Measurements from ENCODE around the gene ZNF285.
"Not testable (repeated sequence)": the region's sequence is repeated elsewhere in the genome, so short reads cannot be mapped to it uniquely, and the experiment has no call there.

The ZNF285 gene

GRCh38 chr19:44401139-44402115 lies at the start of gene ZNF285:
Gene ZNF285 (minus strand): TSS chr19:44401608. CDS start chr19:44397213, 4,395 bp downstream.
- peak; percentile 89 for DNase-seq
- Mint-ChIP-seq H3K4me1 (peaks cover 12% of the 10 kb centered on the region), H3K27ac (peak within 1 kb of the TSS; percentile 17), H3K9me3 (peaks cover 49% of the 10 kb centered on the region), H3K4me3 (peak within 1 kb of the TSS; percentile 83), H3K27me3 (no peaks in the 10 kb centered on the region), H3K36me3 (peaks cover 20% of the 10 kb centered on the region)
- CTCF ChIA-PET, result no interaction called here

- CTCF ChIA-PET, result no interaction called here
- Mint-ChIP-seq H3K9me3 (peaks cover 72% of the 10 kb centered on the region), H3K36me3 (peaks cover 12% of the 10 kb centered on the region), H3K4me1 (peaks cover 12% of the 10 kb centered on the region), H3K27ac (peak within 1 kb of the TSS; percentile 86), H3K4me3 (peak within 1 kb of the TSS; percentile 81), H3K27me3 (peaks cover 4% of the 10 kb centered on the region)
- peak; percentile 87 for DNase-seq
These were observed 46.7 kb upstream of the ZNF285 start, which contains the start of gene ZNF229 for GRCh38 chr19:44447916-44448674. Gene ZNF229 (minus strand): TSS chr19:44448472. CDS start chr19:44442847, 5,625 bp downstream.

GRCh38 chr19:44438441-44438840 lies 37.0 kb upstream of the ZNF285 start:
- Mint-ChIP-seq H3K36me3 (peaks cover 1% of the 10 kb centered on the region), H3K4me1 (no peaks in the 10 kb centered on the region), H3K4me3 (no peak overlapping the region), H3K9me3 (peaks cover 61% of the 10 kb centered on the region), H3K27ac (no peak overlapping the region), H3K27me3 (no peaks in the 10 kb centered on the region)
- DNase-seq, result no peak
- CTCF ChIA-PET, result no interaction called here

DNA sequence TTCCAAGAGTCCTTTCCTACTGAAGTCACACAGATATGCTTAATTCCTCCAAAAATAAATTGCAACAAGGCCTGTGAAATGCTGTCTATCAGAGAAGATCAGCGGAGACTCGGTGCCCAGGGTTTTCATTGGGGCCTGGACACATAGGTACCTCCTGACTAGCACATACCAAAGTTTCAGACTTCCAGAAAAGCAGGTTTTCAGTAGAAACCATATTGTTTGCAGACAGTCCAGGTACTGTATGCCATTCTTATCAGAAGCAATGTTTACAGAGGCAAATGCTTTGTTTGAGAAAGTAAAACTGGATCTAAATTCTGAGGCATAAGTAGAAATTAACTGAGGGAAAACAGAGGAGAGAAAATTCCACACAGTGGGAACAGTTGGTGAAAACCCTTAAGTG lies 34.0 kb upstream of the ZNF285 start:
- H3K9me3 Mint-ChIP-seq, result peaks cover 66% of the 10 kb centered on the region
- H3K4me1 Mint-ChIP-seq, result no peaks in the 10 kb centered on the region
- DNase-seq, result no peak
- H3K4me3 Mint-ChIP-seq, result no peak overlapping the region
- no peaks in the 10 kb centered on the region for H3K27me3 Mint-ChIP-seq
- no peak overlapping the region for H3K27ac Mint-ChIP-seq
- CTCF ChIA-PET, result no interaction called here
- peaks cover 1% of the 10 kb centered on the region for H3K36me3 Mint-ChIP-seq

- Mint-ChIP-seq H3K27ac (no peak overlapping the region), H3K36me3 (peaks cover 5% of the 10 kb centered on the region), H3K27me3 (no peaks in the 10 kb centered on the region), H3K4me3 (no peak overlapping the region), H3K4me1 (no peaks in the 10 kb centered on the region), H3K9me3 (peaks cover 79% of the 10 kb centered on the region)
- CTCF ChIA-PET, result no interaction called here
- DNase-seq, result no peak
These were observed 29.5 kb upstream of the ZNF285 start for GRCh38 chr19:44430956-44431355.

DNA sequence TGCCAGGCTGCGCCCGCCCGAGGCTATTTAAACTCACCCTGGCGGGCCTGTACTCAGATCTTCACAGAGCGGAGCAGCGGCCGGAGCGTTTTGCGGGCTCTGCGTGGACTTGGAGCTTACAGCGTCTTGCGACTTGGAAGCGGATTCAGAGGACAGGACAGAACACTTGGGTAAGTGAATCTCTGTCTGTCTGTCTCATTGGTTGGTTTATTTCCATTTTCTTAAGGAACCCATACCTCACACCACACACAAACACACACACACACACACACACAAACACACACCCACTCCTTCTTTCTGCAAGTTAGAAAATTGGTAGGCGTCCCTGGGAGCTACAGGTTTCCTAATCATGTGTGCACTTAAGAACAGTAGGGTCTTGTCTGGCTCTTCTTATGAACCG lies 14.1 kb upstream of the ZNF285 start:
- H3K4me3 Mint-ChIP-seq, H3K27me3 Mint-ChIP-seq, H3K36me3 Mint-ChIP-seq, DNase-seq, CTCF ChIA-PET, H3K27ac Mint-ChIP-seq, H3K4me1 Mint-ChIP-seq: not testable (repeated sequence)
- peaks cover 44% of the 10 kb centered on the region for H3K9me3 Mint-ChIP-seq

- H3K36me3 Mint-ChIP-seq, result peaks cover 12% of the 10 kb centered on the region
- H3K4me1 Mint-ChIP-seq, H3K27me3 Mint-ChIP-seq, H3K27ac Mint-ChIP-seq, DNase-seq, CTCF ChIA-PET, H3K4me3 Mint-ChIP-seq: not testable (repeated sequence)
- peaks cover 42% of the 10 kb centered on the region for H3K9me3 Mint-ChIP-seq
These were observed 12.1 kb downstream of the ZNF285 start for GRCh38 chr19:44389268-44389667.

- H3K9me3 Mint-ChIP-seq, result peaks cover 26% of the 10 kb centered on the region
- H3K4me1 Mint-ChIP-seq, result no peaks in the 10 kb centered on the region
- peaks cover 1% of the 10 kb centered on the region for H3K36me3 Mint-ChIP-seq
- no peak for DNase-seq
- H3K27me3 Mint-ChIP-seq, result no peaks in the 10 kb centered on the region
- H3K4me3 Mint-ChIP-seq, result no peak overlapping the region
- H3K27ac Mint-ChIP-seq, result no peak overlapping the region
- CTCF ChIA-PET, result no interaction called here
These were observed 26.6 kb downstream of the ZNF285 start for GRCh38 chr19:44374789-44375188.

DNA sequence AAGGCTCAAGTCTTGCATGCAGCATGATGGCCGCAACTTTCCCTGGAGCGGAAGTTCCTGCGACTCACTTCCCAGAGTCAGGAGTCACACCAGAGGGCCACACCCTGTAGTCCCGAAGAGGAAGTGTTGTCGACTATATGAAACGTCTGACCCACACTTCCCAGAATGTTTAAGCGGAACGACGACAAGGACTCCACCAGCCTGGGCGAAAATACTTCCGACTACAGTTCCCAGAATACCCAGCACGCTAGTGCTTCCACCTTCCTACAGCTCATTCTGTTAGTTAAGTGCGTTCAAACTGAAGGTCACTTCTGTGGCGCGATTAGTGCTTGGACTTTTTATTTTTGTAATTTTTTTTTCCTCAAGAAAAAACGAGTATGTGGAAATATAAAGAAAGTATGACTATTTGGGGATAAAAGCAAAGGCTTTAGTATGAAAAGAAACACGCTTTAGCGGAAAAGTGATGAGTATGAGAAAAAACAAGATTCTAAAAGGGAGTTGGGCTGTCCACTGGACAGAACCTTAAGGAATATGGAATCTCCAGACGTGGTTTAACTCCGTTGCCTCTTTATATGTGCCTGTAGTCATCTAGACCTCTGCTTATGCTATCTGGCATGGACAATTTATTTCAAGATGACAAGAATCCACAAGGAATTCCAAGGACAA lies 29.5 kb downstream of the ZNF285 start:
- peaks cover 1% of the 10 kb centered on the region for H3K36me3 Mint-ChIP-seq
- no peak overlapping the region for H3K27ac Mint-ChIP-seq
- no peaks in the 10 kb centered on the region for H3K27me3 Mint-ChIP-seq
- DNase-seq, result no peak
- peaks cover 25% of the 10 kb centered on the region for H3K9me3 Mint-ChIP-seq
- CTCF ChIA-PET, result no interaction called here
- no peak overlapping the region for H3K4me3 Mint-ChIP-seq
- no peaks in the 10 kb centered on the region for H3K4me1 Mint-ChIP-seq

DNA sequence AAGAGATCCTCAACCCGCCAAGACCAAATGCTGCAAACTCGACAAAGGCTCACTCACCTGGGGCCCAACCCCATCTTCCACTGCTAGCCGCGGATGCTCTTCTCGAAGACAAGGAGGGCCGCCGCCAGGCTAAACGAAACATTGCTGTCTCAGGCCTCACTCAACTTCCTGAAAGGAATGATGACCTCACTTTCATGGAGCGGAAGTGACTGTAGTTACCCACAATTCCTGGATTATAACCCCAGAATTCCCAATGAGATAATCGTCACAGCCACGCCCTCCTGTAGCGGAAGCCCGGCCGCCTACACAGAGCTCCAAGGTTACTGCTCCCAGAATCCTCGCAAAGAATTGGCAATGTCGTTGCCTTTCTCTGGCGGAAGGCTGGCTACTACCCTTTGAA lies 34.4 kb downstream of the ZNF285 start:
- Mint-ChIP-seq H3K4me3 (no peak overlapping the region), H3K9me3 (peaks cover 27% of the 10 kb centered on the region), H3K4me1 (no peaks in the 10 kb centered on the region), H3K27ac (no peak overlapping the region), H3K36me3 (no peaks in the 10 kb centered on the region), H3K27me3 (no peaks in the 10 kb centered on the region)
- CTCF ChIA-PET, result no interaction called here
- no peak for DNase-seq

GRCh38 chr19:44356383-44357111 lies 44.9 kb downstream of the ZNF285 start, which contains the start of gene ZNF112:
Gene ZNF112 (minus strand): TSS chr19:44356680. CDS start chr19:44340539, 16,141 bp downstream.
- no peak for DNase-seq
- no peaks in the 10 kb centered on the region for H3K4me1 Mint-ChIP-seq

DNA sequence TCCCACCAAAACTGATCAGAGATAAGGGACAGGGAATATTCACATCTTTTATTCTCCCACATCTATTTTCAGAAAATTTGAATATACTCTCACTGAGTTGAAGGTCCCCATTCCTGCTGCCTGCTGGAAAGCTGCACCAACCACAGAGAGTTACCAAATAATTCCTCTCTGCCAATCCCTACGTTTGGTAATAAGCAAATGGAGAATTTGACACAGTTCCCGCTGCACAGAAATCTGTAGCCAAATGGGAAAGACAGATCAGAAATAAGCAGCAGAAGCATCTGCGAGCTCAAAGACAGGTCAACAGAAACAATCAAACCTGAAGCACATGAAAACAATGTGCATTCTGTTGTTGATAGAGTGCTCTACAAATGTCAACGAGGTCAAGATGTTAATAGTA lies 54.9 kb downstream of the ZNF285 start:
- Mint-ChIP-seq H3K9me3 (peaks cover 16% of the 10 kb centered on the region), H3K27me3 (no peaks in the 10 kb centered on the region), H3K36me3 (no peaks in the 10 kb centered on the region), H3K4me3 (no peak overlapping the region), H3K27ac (no peak overlapping the region), H3K4me1 (no peaks in the 10 kb centered on the region)
- CTCF ChIA-PET, result no interaction called here
- no peak for DNase-seq

More at GRCh38 chr19:44356383-44357111, 44.9 kb downstream of the ZNF285 start, which contains the start of gene ZNF112:
- no peaks in the 10 kb centered on the region for H3K27me3 Mint-ChIP-seq
- peaks cover 22% of the 10 kb centered on the region for H3K9me3 Mint-ChIP-seq
- no peak within 1 kb of the TSS for H3K4me3 Mint-ChIP-seq
- no peak within 1 kb of the TSS for H3K27ac Mint-ChIP-seq
- CTCF ChIA-PET, result no interaction called here
- H3K36me3 Mint-ChIP-seq, result no peaks in the 10 kb centered on the region

- Mint-ChIP-seq H3K27ac (no peak overlapping the region), H3K9me3 (peaks cover 16% of the 10 kb centered on the region), H3K27me3 (no peaks in the 10 kb centered on the region), H3K4me1 (no peaks in the 10 kb centered on the region), H3K4me3 (no peak overlapping the region), H3K36me3 (no peaks in the 10 kb centered on the region)
- DNase-seq, result no peak
- CTCF ChIA-PET, result no interaction called here
These were observed 55.4 kb downstream of the ZNF285 start for GRCh38 chr19:44345959-44346358.

- Mint-ChIP-seq H3K4me3 (no peak overlapping the region), H3K27me3 (no peaks in the 10 kb centered on the region), H3K4me1 (no peaks in the 10 kb centered on the region), H3K36me3 (no peaks in the 10 kb centered on the region), H3K27ac (no peak overlapping the region), H3K9me3 (peaks cover 21% of the 10 kb centered on the region)
- no peak for DNase-seq
- CTCF ChIA-PET, result no interaction called here
These were observed 57.2 kb downstream of the ZNF285 start for GRCh38 chr19:44344255-44344654.

Data from activated naive CD4-positive, alpha-beta T cell treated with anti-CD3 and anti-CD28 coated beads, Interleukin-2, amount 10 ng/mL, durations not matched to agents 7 days and 5 days (primary cell).